DOHH2 (cell line): ENCODE results near the gene RPL15.

Experiments
- H3F3A ChIP-seq: fragments of 200-600 bp; sonication (generic), shearing (Covaris generic); 2 replicates; pipeline ENCODE4 v1.6.0; 2016; ENCODE audit warnings: antibody characterized with exemption, mild to moderate bottlenecking; ENCODE audit not compliant: control insufficient read depth, insufficient read depth
- H3K27ac ChIP-seq: fragments of 200-600 bp; sonication (generic); 2 replicates; pipeline ENCODE4 v1.5.1; 2014; ENCODE audit warnings: low read depth, mild to moderate bottlenecking, low read length, moderate library complexity
- H3K27me3 ChIP-seq: fragments of 200-600 bp; sonication (generic); 2 replicates; pipeline ENCODE4 v1.6.1; 2014; ENCODE audit warnings: mild to moderate bottlenecking, low read length, mixed read lengths; ENCODE audit not compliant: control insufficient read depth
- H3K36me3 ChIP-seq: fragments of 200-600 bp; sonication (generic); 2 replicates; pipeline ENCODE4 v1.6.1; 2014; ENCODE audit warnings: mild to moderate bottlenecking, low read length, moderate library complexity, mixed read lengths; ENCODE audit not compliant: control insufficient read depth
- H3K4me1 ChIP-seq: fragments of 200-600 bp; sonication (generic); 2 replicates; pipeline ENCODE4 v1.6.1; 2014; ENCODE audit warnings: mild to moderate bottlenecking, low read length, mixed read lengths; ENCODE audit not compliant: control insufficient read depth
- H3K4me2 ChIP-seq: fragments of 200-600 bp; sonication (generic); 2 replicates; pipeline ENCODE4 v1.6.0; 2014; ENCODE audit warnings: mild to moderate bottlenecking, low read length, moderate library complexity
- H3K4me3 ChIP-seq: fragments of 200-600 bp; sonication (generic); 2 replicates; pipeline ENCODE4 v1.5.1; 2014; ENCODE audit warnings: mild to moderate bottlenecking, low read length, mixed read lengths
- H3K79me2 ChIP-seq: fragments of 200-600 bp; sonication (generic); 2 replicates; pipeline ENCODE4 v1.6.1; 2014; ENCODE audit warnings: mild to moderate bottlenecking, low read length, mixed read lengths; ENCODE audit not compliant: control insufficient read depth
- H3K9me2 ChIP-seq: fragments of 200-600 bp; sonication (generic); replicated peaks from 2 replicates; pipeline ENCODE4 v1.6.1; 2014; ENCODE audit warnings: mild to moderate bottlenecking, low read length, mixed read lengths; ENCODE audit not compliant: control insufficient read depth
- H3K9me3 ChIP-seq: fragments of 200-600 bp; sonication (generic); 2 replicates; pipeline ENCODE4 v1.6.1; 2014; ENCODE audit warnings: antibody characterized with exemption, low read length, mixed read lengths; ENCODE audit not compliant: control insufficient read depth, insufficient read depth
- H4K20me1 ChIP-seq: fragments of 200-600 bp; sonication (generic); 2 replicates; pipeline ENCODE4 v1.6.0; 2014; ENCODE audit warnings: low read depth, mild to moderate bottlenecking, antibody characterized with exemption, low read length, moderate library complexity; ENCODE audit not compliant: control insufficient read depth, insufficient read depth
- CTCF ChIP-seq: fragments of 200-600 bp; sonication (generic); IDR thresholded peaks from one replicate; pipeline ENCODE4 v1.5.1; 2014; ENCODE audit warnings: antibody characterized with exemption, mild to moderate bottlenecking, low read depth, low read length; ENCODE audit not compliant: poor library complexity, severe bottlenecking
- EZH2phosphoT487 ChIP-seq: fragments of 200-600 bp; sonication (generic); IDR thresholded peaks from 2 replicates; pipeline ENCODE4 v1.6.1; 2017; ENCODE audit warnings: borderline replicate concordance, mild to moderate bottlenecking, antibody characterized with exemption, low read length, moderate library complexity, mixed read lengths

RPL15 gene

GRCh38 chr3:23964537-23965235 lies 47.8 kb downstream of the RPL15 start:
- H3K27me3 ChIP-seq = no peaks in the 10 kb centered on the region
- H3K27ac ChIP-seq = no peak overlapping the region
- H3K79me2 ChIP-seq = no peaks in the 10 kb centered on the region
- H3K4me3 ChIP-seq = no peak overlapping the region
- TF ChIP-seq CTCF (no peak), EZH2phosphoT487 (no peak)
- no peaks in the 10 kb centered on the region for H3K9me3 ChIP-seq
- H3K9me2 ChIP-seq = no peaks in the 10 kb centered on the region
- H3K4me2 ChIP-seq = no peak overlapping the region
- H3K4me1 ChIP-seq = no peaks in the 10 kb centered on the region
- H3K36me3 ChIP-seq = no peaks in the 10 kb centered on the region
- H3F3A ChIP-seq = no peaks in the 10 kb centered on the region
- no peaks in the 10 kb centered on the region for H4K20me1 ChIP-seq

- H3K27me3 ChIP-seq = no peaks in the 10 kb centered on the region
- H3K79me2 ChIP-seq = no peaks in the 10 kb centered on the region
- H4K20me1 ChIP-seq = no peaks in the 10 kb centered on the region
Measured at GRCh38 chr3:23966328-23966727, 49.4 kb downstream of the RPL15 start.

GRCh38 chr3:23968463-23969184 lies 51.7 kb downstream of the RPL15 start:
- H3K36me3 ChIP-seq = no peaks in the 10 kb centered on the region
- no peaks in the 10 kb centered on the region for H3K27me3 ChIP-seq
- H3F3A ChIP-seq = no peaks in the 10 kb centered on the region
- TF ChIP-seq CTCF (no peak), EZH2phosphoT487 (no peak)
- no peak overlapping the region for H3K4me2 ChIP-seq
- no peaks in the 10 kb centered on the region for H4K20me1 ChIP-seq
- no peak overlapping the region for H3K4me3 ChIP-seq
- H3K27ac ChIP-seq = no peak overlapping the region
- H3K79me2 ChIP-seq = no peaks in the 10 kb centered on the region
- H3K9me2 ChIP-seq = no peaks in the 10 kb centered on the region
- H3K4me1 ChIP-seq = no peaks in the 10 kb centered on the region
- H3K9me3 ChIP-seq = no peaks in the 10 kb centered on the region

More at GRCh38 chr3:23966328-23966727, 49.4 kb downstream of the RPL15 start:
- H3K27ac ChIP-seq = no peak overlapping the region
- H3K9me2 ChIP-seq = no peaks in the 10 kb centered on the region
- no peaks in the 10 kb centered on the region for H3F3A ChIP-seq
- H3K9me3 ChIP-seq = no peaks in the 10 kb centered on the region
- no peak overlapping the region for H3K4me2 ChIP-seq
- no peaks in the 10 kb centered on the region for H3K4me1 ChIP-seq
- no peak for TF ChIP-seq CTCF
- no peaks in the 10 kb centered on the region for H3K36me3 ChIP-seq
- H3K4me3 ChIP-seq = no peak overlapping the region
